Subcutaneous abdominal adipose tissue (tissue), 5 donors: ENCODE data around the gene RBFOX1.

Experiments used
- H3K27ac ChIP-seq: one replicate; pipeline ENCODE4 v1.7.0; 2013; ENCODE audit warnings: low read depth, mild to moderate bottlenecking, inconsistent platforms, low read length, moderate library complexity
- H3K27me3 ChIP-seq, 5 donors: one replicate each; pipeline ENCODE4 v1.7.0; 2013; ENCODE audit warnings: low read length in 5 of 5, inconsistent platforms in 1 of 5; ENCODE audit not compliant: control insufficient read depth in 5 of 5, insufficient read depth in 4 of 5
- H3K36me3 ChIP-seq, 5 donors: one replicate each; pipeline ENCODE4 v1.7.0; 2013; ENCODE audit warnings: low read length in 5 of 5; ENCODE audit not compliant: control insufficient read depth in 5 of 5, insufficient read depth in 5 of 5
- H3K4me1 ChIP-seq, 5 donors: one replicate each; pipeline ENCODE4 v1.7.0; 2013; ENCODE audit warnings: low read length in 5 of 5, mild to moderate bottlenecking in 3 of 5, moderate library complexity in 1 of 5; ENCODE audit not compliant: control insufficient read depth in 5 of 5, insufficient read depth in 5 of 5
- H3K4me3 ChIP-seq, 5 donors: one replicate each; pipeline ENCODE4 v1.7.0; 2013; ENCODE audit warnings: low read length in 5 of 5, low read depth in 1 of 5
- H3K9ac ChIP-seq, 5 donors: one replicate each; pipeline ENCODE4 v1.7.0; 2013; ENCODE audit warnings: low read length in 5 of 5, mild to moderate bottlenecking in 4 of 5, moderate library complexity in 3 of 5
- H3K9me3 ChIP-seq, 5 donors: one replicate each; pipeline ENCODE4 v1.7.0; 2013; ENCODE audit warnings: low read length in 5 of 5; ENCODE audit not compliant: control insufficient read depth in 5 of 5
- donor health status: healthy.
- donor health status: healthy.
- donor health status: healthy.
- donor health status: healthy.
- donor health status: healthy.

RBFOX1 gene

DNA sequence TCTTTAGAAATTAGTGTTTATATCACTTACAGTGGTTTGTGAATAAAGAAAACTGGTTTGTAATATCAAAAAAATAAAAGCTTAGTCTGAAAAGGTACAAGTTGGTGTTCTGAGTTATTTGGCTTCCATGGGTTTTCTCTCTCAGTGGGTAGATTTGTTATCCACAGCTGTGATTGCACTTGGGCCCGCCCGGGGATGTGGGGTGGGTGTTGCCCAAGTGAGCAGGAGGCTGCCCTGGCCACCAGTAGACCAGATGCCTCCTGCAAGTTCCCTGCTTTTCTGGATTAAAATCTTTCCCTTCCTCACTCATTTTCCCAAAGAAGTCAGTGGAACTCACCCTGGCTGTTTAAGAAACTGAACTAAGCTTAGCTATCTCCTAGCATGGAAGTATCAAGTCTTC is 380.6 kb downstream of the RBFOX1 start:
- Histone ChIP-seq H3K9me3 (peaks cover 0 to 11% (median 6%) of the 10 kb centered on the region in 5 donors), H3K9ac (no peak overlapping the region), H3K27me3 (peaks cover 0 to 4% (median 0%) of the 10 kb centered on the region in 5 donors), H3K36me3 (no peaks in the 10 kb centered on the region), H3K27ac (no peak overlapping the region), H3K4me1 (no peaks in the 10 kb centered on the region), H3K4me3 (no peak overlapping the region)

DNA sequence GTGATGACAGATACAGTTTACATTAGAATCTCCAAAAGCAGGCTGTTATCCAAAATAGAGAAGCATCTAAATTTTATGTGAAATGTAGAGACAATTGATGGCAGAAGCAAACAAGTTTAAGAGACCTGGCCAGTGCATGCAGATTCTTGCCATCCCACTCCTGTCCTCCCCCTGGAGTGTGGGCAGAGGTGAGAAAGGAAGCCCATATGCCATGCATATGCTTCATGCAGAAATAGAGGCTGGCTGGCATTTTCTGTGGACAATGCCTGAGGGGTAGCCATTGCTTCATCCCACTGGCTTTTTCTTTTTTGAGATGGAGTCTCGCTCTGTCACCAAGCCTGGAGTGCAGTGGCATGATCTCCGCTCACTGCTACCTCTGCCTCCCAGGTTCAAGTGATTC is 382.1 kb downstream of the RBFOX1 start:
- H3K4me1 ChIP-seq = no peaks in the 10 kb centered on the region
- no peak overlapping the region for H3K27ac ChIP-seq
- H3K4me3 ChIP-seq = no peak overlapping the region
- no peaks in the 10 kb centered on the region for H3K36me3 ChIP-seq
- H3K27me3 ChIP-seq = peaks cover 0 to 4% (median 0%) of the 10 kb centered on the region in 5 donors
- H3K9ac ChIP-seq = no peak overlapping the region
- peaks cover 0 to 2% (median 0%) of the 10 kb centered on the region in 5 donors for H3K9me3 ChIP-seq

DNA sequence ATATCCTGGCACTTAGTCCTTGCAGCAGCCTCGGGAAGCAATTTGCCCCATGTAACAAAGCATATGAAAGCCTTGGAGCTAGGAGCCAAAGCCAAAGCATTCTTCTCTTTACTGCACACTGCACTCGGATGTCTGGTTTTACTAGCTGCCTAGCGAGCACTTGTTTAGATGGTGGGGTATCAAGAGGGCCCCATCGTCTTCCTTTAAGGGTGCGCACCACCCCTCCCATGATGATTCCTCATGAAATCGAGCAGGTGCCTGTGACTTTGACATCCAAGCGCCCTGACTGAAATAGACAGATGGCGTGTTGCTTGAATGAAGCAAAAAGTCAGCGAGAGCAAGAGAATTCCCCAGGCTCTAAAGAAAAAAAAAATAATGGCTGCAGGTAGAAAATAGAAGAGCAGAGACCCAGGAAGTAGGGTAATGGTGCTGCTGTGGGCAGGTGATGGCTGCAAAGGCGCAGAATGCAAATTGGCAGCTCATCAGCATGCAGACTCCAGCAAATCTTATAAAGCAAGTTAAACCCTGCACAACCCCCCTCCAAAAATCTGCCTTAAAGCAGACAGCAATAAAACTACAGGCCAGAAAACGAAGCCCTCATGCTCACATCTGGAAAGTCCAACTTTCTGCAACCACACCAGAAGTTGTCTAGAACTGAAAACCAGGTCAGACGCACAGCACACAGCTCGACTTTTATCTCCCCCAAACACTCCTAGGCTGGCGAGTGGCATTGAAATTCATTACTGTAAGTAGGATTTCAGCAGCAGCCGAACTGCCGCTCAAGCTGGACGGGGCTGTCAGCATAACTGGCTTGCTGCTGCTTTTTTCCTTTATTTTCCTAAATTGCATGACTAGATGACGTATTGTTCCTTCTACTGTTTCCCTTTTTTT is 384.3 kb downstream of the RBFOX1 start:
- no peak overlapping the region for H3K9ac ChIP-seq
- no peak overlapping the region for H3K4me3 ChIP-seq
- peaks cover 0 to 4% (median 0%) of the 10 kb centered on the region in 5 donors for H3K27me3 ChIP-seq
- H3K27ac ChIP-seq = no peak overlapping the region
- H3K9me3 ChIP-seq = peaks cover 0 to 2% (median 0%) of the 10 kb centered on the region in 5 donors
- H3K4me1 ChIP-seq = no peaks in the 10 kb centered on the region
- no peaks in the 10 kb centered on the region for H3K36me3 ChIP-seq

DNA sequence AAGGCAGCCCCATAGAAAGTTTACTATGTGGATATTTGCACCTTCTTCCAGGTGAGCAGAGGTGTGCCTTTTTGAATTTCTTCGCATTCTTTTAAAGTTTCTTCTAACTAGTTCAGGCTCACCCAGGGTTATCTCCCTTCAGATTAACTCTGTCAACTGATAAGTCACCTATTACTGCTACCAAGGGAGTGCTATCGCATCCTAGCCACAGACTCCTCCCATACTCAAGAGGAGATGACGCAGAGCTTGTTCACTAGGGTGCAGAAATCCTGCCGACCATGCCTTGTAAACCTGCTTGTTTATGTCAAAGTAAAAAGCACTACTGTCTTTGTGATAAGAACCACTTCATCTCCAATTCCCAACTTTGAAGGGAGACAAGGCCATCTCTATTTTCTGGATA is 390.1 kb downstream of the RBFOX1 start:
- H3K9ac ChIP-seq = no peak overlapping the region
- H3K4me1 ChIP-seq = no peaks in the 10 kb centered on the region
- H3K27me3 ChIP-seq = no peaks in the 10 kb centered on the region

DNA sequence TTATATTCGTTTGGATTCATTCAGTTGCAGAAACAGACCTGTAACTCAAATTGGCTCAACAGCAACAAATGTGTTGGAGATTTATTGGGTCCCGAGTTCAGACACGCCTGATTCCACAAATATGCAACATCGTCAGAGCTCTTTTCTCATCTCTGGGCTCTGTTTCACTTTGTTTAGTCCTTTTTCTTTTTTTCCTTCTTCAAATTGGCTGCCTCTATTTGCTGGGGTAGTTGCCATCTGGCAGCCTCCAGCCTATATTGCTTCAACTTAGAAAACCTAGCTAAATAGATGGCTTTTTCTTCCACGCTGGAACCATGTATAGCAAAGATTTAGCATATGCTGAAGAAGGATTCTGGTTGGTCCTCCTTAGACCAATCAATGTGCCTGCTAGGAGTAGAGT is 398.5 kb downstream of the RBFOX1 start:
- Histone ChIP-seq H3K27me3 (no peaks in the 10 kb centered on the region), H3K36me3 (no peaks in the 10 kb centered on the region), H3K27ac (no peak overlapping the region), H3K9ac (no peak overlapping the region), H3K4me3 (no peak overlapping the region), H3K4me1 (peaks cover 0 to 3% (median 0%) of the 10 kb centered on the region in 5 donors), H3K9me3 (peaks cover 0 to 7% (median 0%) of the 10 kb centered on the region in 5 donors)

More for the DNA sequence above, 390.1 kb downstream of the RBFOX1 start:
- H3K9me3 ChIP-seq = peaks cover 0 to 5% (median 0%) of the 10 kb centered on the region in 5 donors
- no peak overlapping the region for H3K27ac ChIP-seq
- H3K4me3 ChIP-seq = no peak overlapping the region
- no peaks in the 10 kb centered on the region for H3K36me3 ChIP-seq

DNA sequence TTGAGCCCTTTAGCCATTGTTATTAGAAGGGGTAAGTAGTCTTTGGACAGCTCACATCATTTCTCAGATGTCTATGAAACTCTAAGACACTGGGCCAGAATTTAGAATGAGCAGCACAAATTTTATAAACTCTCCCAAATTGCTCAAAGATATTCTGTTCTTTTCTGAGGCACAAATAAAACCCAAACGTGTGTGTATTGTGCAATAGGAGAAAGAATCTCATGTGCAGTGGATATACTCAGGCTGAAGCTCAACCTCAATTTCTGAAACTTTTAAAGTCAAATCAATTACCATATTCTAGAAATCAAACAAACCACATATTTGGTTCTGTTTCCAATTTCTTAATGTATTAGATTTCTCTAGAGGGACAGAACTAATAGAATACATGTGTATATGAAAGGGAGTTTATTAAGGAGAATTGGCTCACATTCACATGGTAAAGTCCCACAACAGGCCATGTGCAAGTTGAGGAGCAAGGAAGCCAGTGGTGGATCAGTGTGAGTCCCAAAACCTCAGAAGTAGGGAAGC is 403.6 kb downstream of the RBFOX1 start:
- Histone ChIP-seq H3K4me3 (no peak overlapping the region), H3K27ac (no peak overlapping the region), H3K9ac (no peak overlapping the region), H3K9me3 (peaks cover 0 to 18% (median 6%) of the 10 kb centered on the region in 5 donors), H3K4me1 (peaks cover 0 to 1% (median 0%) of the 10 kb centered on the region in 5 donors), H3K36me3 (no peaks in the 10 kb centered on the region), H3K27me3 (no peaks in the 10 kb centered on the region)

DNA sequence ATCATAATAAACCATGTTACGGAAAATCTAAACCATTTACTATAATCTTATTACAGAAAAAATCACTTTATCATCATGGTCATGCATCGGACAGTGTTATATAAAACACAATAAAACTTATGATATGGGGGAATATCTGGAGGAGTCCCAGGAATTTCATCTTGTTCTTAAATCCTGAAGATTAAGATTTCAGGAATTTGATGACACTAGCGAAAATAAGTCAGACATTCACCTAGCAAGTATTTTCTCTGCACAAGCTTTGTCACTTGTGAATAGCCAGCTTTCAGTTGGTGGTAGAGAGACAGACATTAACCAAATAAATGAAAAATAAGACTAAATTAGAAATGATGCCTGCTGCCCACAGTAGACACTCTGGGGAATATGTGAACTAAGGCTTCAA is 410.0 kb downstream of the RBFOX1 start:
- Histone ChIP-seq H3K36me3 (no peaks in the 10 kb centered on the region), H3K9me3 (peaks cover 0 to 14% (median 6%) of the 10 kb centered on the region in 5 donors), H3K9ac (no peak overlapping the region), H3K4me3 (no peak overlapping the region), H3K27ac (no peak overlapping the region), H3K27me3 (no peaks in the 10 kb centered on the region), H3K4me1 (no peaks in the 10 kb centered on the region)

DNA sequence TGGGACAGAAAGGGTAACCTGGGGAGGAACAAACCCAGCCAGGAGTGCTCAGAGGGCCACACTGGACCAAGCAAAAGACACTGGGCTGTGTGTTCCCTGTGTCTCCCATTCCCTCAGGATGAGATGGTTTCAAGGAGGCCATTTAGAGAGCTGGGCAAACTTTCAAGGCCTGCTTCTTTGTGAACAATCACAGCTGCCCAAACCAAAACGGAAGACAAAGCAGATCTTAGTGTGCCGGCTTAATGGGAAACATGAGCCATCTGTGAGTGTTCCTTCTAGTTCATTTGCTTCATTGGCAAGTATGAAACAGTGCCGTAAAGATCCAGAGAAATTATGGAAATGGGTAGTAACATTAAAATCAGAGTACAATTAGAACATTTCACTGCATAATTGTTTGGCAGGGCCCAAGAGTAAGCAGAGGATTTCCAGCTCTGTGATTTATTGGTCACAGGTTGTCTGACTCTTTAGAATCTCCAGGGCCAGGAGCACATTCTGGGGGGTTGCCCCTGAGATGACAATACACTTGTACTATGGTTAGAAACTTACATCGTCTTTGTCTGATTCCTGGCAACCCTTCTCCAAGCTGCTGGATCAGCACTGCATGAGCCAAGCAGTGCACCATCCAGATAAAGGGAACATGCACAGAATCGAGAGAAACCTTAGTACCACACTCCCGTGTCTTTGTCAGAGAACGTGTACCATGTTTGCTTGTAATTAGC is 412.1 kb downstream of the RBFOX1 start:
- Histone ChIP-seq H3K9ac (no peak overlapping the region), H3K36me3 (no peaks in the 10 kb centered on the region), H3K4me3 (no peak overlapping the region), H3K27ac (no peak overlapping the region), H3K9me3 (peaks cover 0 to 9% (median 0%) of the 10 kb centered on the region in 5 donors), H3K4me1 (no peaks in the 10 kb centered on the region), H3K27me3 (peaks cover 0 to 3% (median 0%) of the 10 kb centered on the region in 5 donors)

DNA sequence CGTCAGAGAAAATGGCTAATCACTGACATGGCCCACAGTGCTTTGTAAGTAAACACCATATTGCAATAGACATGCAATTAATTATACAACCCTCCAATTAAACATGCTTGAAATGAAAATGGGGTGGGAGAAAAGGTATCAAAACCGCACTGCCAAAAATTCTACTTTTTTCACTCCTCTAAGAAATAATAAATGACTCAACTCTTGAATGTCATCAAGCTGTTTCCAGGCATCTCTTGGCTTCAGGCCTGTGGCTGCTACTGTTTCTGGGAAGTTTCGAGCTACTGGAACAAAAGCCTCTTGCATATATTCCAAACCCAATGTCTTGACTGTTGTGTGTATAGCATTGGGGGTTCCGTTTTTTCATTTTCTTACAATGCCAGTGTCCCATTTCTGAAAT is 412.6 kb downstream of the RBFOX1 start:
- Histone ChIP-seq H3K4me3 (no peak overlapping the region), H3K27me3 (peaks cover 0 to 3% (median 0%) of the 10 kb centered on the region in 5 donors), H3K27ac (no peak overlapping the region), H3K9me3 (peaks cover 0 to 9% (median 0%) of the 10 kb centered on the region in 5 donors), H3K9ac (no peak overlapping the region), H3K4me1 (no peaks in the 10 kb centered on the region), H3K36me3 (no peaks in the 10 kb centered on the region)

DNA sequence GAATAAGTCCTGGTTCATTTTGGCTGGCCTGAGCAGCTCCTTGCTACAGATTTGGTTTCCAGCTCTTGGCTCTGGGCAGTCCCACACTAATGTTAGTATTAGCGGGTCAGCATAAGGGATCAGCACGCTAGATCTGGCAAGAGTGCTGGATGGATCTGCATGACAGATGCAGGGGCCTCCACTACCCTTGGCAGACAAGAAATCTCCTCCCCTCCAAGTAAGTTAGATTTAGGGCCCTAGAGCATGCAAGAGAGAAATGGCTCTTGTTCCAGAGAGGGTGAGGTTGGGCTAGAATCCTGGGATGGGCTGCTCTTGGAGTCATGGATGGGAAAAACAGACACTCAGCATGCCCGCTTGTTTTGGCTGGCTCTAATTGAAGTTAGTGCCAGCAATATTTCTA is 414.3 kb downstream of the RBFOX1 start:
- Histone ChIP-seq H3K9ac (no peak overlapping the region), H3K27ac (no peak overlapping the region), H3K4me3 (no peak overlapping the region), H3K36me3 (no peaks in the 10 kb centered on the region), H3K4me1 (no peaks in the 10 kb centered on the region), H3K9me3 (peaks cover 0 to 3% (median 0%) of the 10 kb centered on the region in 5 donors), H3K27me3 (peaks cover 0 to 3% (median 0%) of the 10 kb centered on the region in 5 donors)
